Loucy (cell line): Measurements from ENCODE around the gene ZBTB12.

Experiments used
- H2AFZ ChIP-seq: fragments of 200-600 bp; sonication (generic); 2 replicates; pipeline ENCODE4 v1.6.0; 2016; ENCODE audit warnings: antibody characterized with exemption, mild to moderate bottlenecking, low read length, moderate library complexity
- H3F3A ChIP-seq: fragments of 200-600 bp; 2 replicates; pipeline ENCODE4 v1.6.0; 2016; ENCODE audit warnings: antibody characterized with exemption, low read depth, mild to moderate bottlenecking
- H3K27me3 ChIP-seq: fragments of 200-600 bp; sonication (generic); 2 replicates; pipeline ENCODE4 v1.6.1; 2014; ENCODE audit warnings: low read length, mild to moderate bottlenecking; ENCODE audit not compliant: insufficient read depth, poor library complexity, severe bottlenecking
- H3K36me3 ChIP-seq: fragments of 200-600 bp; sonication (generic); 2 replicates; pipeline ENCODE4 v1.6.1; 2016; ENCODE audit warnings: low read length; ENCODE audit not compliant: insufficient read depth
- H3K4me1 ChIP-seq: fragments of 200-600 bp; sonication (generic); 2 replicates; pipeline ENCODE4 v1.5.1; 2014; ENCODE audit warnings: low read length, mild to moderate bottlenecking; ENCODE audit not compliant: insufficient read depth, poor library complexity, severe bottlenecking
- H3K4me2 ChIP-seq: fragments of 200-600 bp; sonication (generic); 2 replicates; pipeline ENCODE4 v1.6.0; 2014; ENCODE audit warnings: antibody characterized with exemption, low read length, low read depth, mild to moderate bottlenecking; ENCODE audit not compliant: poor library complexity, severe bottlenecking
- H3K4me3 ChIP-seq: fragments of 200-600 bp; sonication (generic); 2 replicates; pipeline ENCODE4 v1.5.1; 2014; ENCODE audit warnings: low read length, mild to moderate bottlenecking, mixed read lengths; ENCODE audit not compliant: poor library complexity, severe bottlenecking
- H3K79me2 ChIP-seq: fragments of 200-600 bp; sonication (generic); 2 replicates; pipeline ENCODE4 v1.6.1; 2014; ENCODE audit warnings: low read length; ENCODE audit not compliant: insufficient read depth
- H3K9ac ChIP-seq: fragments of 200-600 bp; sonication (generic); 2 replicates; pipeline ENCODE4 v1.6.0; 2014; ENCODE audit warnings: mild to moderate bottlenecking, low read depth, low read length, moderate library complexity; ENCODE audit not compliant: poor library complexity, severe bottlenecking
- H3K9me2 ChIP-seq: fragments of 200-600 bp; sonication (generic); replicated peaks from 2 replicates; pipeline ENCODE4 v1.6.1; 2016; ENCODE audit warnings: low read depth, low read length, mixed read lengths
- H3K9me3 ChIP-seq: fragments of 200-600 bp; sonication (generic); 2 replicates; pipeline ENCODE4 v1.6.1; 2014; ENCODE audit warnings: mild to moderate bottlenecking, antibody characterized with exemption, low read length, low read depth; ENCODE audit not compliant: insufficient read depth
- H4K20me1 ChIP-seq: fragments of 200-600 bp; sonication (generic); 2 replicates; pipeline ENCODE4 v1.6.0; 2014; ENCODE audit warnings: antibody characterized with exemption, low read length, mild to moderate bottlenecking; ENCODE audit not compliant: insufficient read depth, poor library complexity, severe bottlenecking
- EZH2phosphoT487 ChIP-seq: fragments of 200-600 bp; IDR thresholded peaks from 2 replicates; pipeline ENCODE4 v1.6.1; 2018; ENCODE audit warnings: antibody characterized with exemption, mild to moderate bottlenecking, moderate library complexity, borderline replicate concordance
- TF ChIP-seq, protein P1 (sequence below): fragments of 200-600 bp; sonication (generic); conservative IDR thresholded peaks from 2 replicates; pipeline ENCODE4 v1.5.1; 2014; ENCODE audit warnings: mild to moderate bottlenecking, antibody characterized with exemption, low read length

The ZBTB12 gene

GRCh38 chr6:31878726-31879125, 23.2 kb downstream of the ZBTB12 start, which contains the start of gene SLC44A4:
SLC44A4 (minus strand) TSS chr6:31878997; CDS start chr6:31878980, 17 bp downstream.
- TF ChIP-seq EZH2phosphoT487, result no peak
- TF ChIP-seq, protein P1, sequence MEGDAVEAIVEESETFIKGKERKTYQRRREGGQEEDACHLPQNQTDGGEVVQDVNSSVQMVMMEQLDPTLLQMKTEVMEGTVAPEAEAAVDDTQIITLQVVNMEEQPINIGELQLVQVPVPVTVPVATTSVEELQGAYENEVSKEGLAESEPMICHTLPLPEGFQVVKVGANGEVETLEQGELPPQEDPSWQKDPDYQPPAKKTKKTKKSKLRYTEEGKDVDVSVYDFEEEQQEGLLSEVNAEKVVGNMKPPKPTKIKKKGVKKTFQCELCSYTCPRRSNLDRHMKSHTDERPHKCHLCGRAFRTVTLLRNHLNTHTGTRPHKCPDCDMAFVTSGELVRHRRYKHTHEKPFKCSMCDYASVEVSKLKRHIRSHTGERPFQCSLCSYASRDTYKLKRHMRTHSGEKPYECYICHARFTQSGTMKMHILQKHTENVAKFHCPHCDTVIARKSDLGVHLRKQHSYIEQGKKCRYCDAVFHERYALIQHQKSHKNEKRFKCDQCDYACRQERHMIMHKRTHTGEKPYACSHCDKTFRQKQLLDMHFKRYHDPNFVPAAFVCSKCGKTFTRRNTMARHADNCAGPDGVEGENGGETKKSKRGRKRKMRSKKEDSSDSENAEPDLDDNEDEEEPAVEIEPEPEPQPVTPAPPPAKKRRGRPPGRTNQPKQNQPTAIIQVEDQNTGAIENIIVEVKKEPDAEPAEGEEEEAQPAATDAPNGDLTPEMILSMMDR, result no peak
- H3K9ac ChIP-seq, result no peak within 1 kb of the TSS
- H3K4me3 ChIP-seq, result no peak within 1 kb of the TSS
- H2AFZ ChIP-seq, result no peak within 1 kb of the TSS
- H3K79me2 ChIP-seq, result no peaks in the 10 kb centered on the region
- no peaks in the 10 kb centered on the region for H3K9me2 ChIP-seq
- H3K4me2 ChIP-seq, result no peak within 1 kb of the TSS
- H3F3A ChIP-seq, result 0 out of 2 replicates have a peak, but pooled peaks cover 5% of the 10 kb centered on the region
- peaks cover 39% of the 10 kb centered on the region; the same call in 1 of the 2 replicates for H3K36me3 ChIP-seq
- no peaks in the 10 kb centered on the region for H3K27me3 ChIP-seq
- no peaks in the 10 kb centered on the region for H3K9me3 ChIP-seq
- no peaks in the 10 kb centered on the region for H4K20me1 ChIP-seq
- no peaks in the 10 kb centered on the region for H3K4me1 ChIP-seq

- no peak for TF ChIP-seq EZH2phosphoT487
- TF ChIP-seq, protein P1, result no peak
- Histone ChIP-seq H2AFZ (no peak overlapping the region), H3K9ac (no peak overlapping the region), H3K79me2 (no peaks in the 10 kb centered on the region), H3F3A (0 out of 2 replicates have a peak, but pooled peaks cover 5% of the 10 kb centered on the region), H3K4me1 (no peaks in the 10 kb centered on the region), H3K4me3 (no peak overlapping the region), H4K20me1 (no peaks in the 10 kb centered on the region), H3K27me3 (no peaks in the 10 kb centered on the region), H3K9me2 (no peaks in the 10 kb centered on the region), H3K4me2 (no peak overlapping the region), H3K36me3 (peaks cover 34% of the 10 kb centered on the region; the same call in 1 of the 2 replicates), H3K9me3 (no peaks in the 10 kb centered on the region)
These were observed 23.7 kb downstream of the ZBTB12 start for GRCh38 chr6:31878222-31878621.

DNA sequence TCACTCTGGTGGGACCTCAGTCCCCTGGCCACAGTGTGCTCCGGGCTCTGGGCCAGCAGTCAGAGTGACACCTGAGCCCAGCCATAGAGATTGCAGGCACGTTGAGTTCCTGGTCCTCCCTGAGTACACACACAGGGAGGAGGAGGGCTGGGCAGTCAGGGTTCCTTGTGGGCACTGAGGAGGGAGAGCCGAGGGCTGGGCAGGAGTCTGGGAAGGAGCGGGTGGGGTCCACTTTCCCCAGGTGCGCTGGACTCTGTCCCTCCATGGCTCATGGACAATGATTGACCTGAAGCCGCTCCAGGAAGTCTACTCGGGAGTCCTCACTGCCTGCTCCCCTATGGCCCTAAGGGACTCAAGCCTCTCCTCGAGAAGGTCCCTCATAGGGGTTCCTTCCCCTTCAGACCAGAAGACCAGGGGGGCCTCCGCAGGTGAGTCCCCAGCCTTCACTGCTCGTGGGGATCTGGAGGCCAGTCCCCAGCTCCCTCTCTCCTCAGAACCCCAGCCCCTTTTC, 24.2 kb downstream of the ZBTB12 start:
- no peaks in the 10 kb centered on the region for H3K79me2 ChIP-seq
- H3K9me3 ChIP-seq, result no peaks in the 10 kb centered on the region
- H3F3A ChIP-seq, result 0 out of 2 replicates have a peak, but pooled peaks cover 5% of the 10 kb centered on the region
- H3K36me3 ChIP-seq, result peaks cover 29% of the 10 kb centered on the region; the same call in 1 of the 2 replicates
- H3K4me1 ChIP-seq, result no peaks in the 10 kb centered on the region
- H3K4me3 ChIP-seq, result no peak overlapping the region
- no peak for TF ChIP-seq EZH2phosphoT487
- TF ChIP-seq, protein P1, result no peak
- H3K4me2 ChIP-seq, result no peak overlapping the region
- no peaks in the 10 kb centered on the region for H3K27me3 ChIP-seq
- no peak overlapping the region for H3K9ac ChIP-seq
- H2AFZ ChIP-seq, result no peak overlapping the region
- H4K20me1 ChIP-seq, result no peaks in the 10 kb centered on the region
- no peaks in the 10 kb centered on the region for H3K9me2 ChIP-seq
